Neural progenitor cell (in vitro differentiated cells): ENCODE results near the gene PSEN1. TPM values are rescaled to one million over a fixed set of nuclear protein-coding genes. Genes with fewer than 3 reads are reported as not detected.
A peak's percentile ranks its signal among the peaks of the same experiment; 100 is the strongest.

Experiments used
- DNase-seq: peaks from one replicate; pipeline ENCODE4 v3.0.0-alpha.2; 2016; ENCODE audit warnings: low spot score
- H2AFZ ChIP-seq: fragments of 200-600 bp; sonication (generic); replicated peaks from 2 replicates; pipeline ENCODE4 v1.6.1; 2016; ENCODE audit warnings: antibody characterized with exemption
- H3F3A ChIP-seq: fragments of 200-600 bp; sonication (generic); 2 replicates; pipeline ENCODE4 v1.6.1; 2016; ENCODE audit warnings: antibody characterized with exemption, low read depth
- H3K27ac ChIP-seq: fragments of 200-600 bp; sonication (generic); 2 replicates; pipeline ENCODE4 v1.5.1; 2016; ENCODE audit warnings: mild to moderate bottlenecking
- H3K27me3 ChIP-seq: fragments of 200-600 bp; sonication (generic); 2 replicates; pipeline ENCODE4 v1.6.1; 2016; ENCODE audit warnings: mild to moderate bottlenecking, moderate library complexity
- H3K36me3 ChIP-seq: fragments of 200-600 bp; sonication (generic); 2 replicates; pipeline ENCODE4 v1.5.1; 2016
- H3K4me1 ChIP-seq: fragments of 200-600 bp; sonication (generic); 2 replicates; pipeline ENCODE4 v1.6.1; 2016; ENCODE audit warnings: mixed run types
- H3K4me2 ChIP-seq: fragments of 200-600 bp; sonication (generic); 2 replicates; pipeline ENCODE4 v1.6.1; 2016
- H3K4me3 ChIP-seq: fragments of 200-600 bp; sonication (generic); 2 replicates; pipeline ENCODE4 v1.5.1; 2016
- H3K79me2 ChIP-seq: fragments of 200-600 bp; sonication (generic); 2 replicates; pipeline ENCODE4 v1.6.1; 2016; ENCODE audit warnings: low read depth
- H3K9ac ChIP-seq: fragments of 200-600 bp; sonication (generic); 2 replicates; pipeline ENCODE4 v1.6.1; 2016
- H3K9me3 ChIP-seq: fragments of 200-600 bp; sonication (generic); 2 replicates; pipeline ENCODE4 v1.5.1; 2016; ENCODE audit warnings: low read depth
- H4K20me1 ChIP-seq: fragments of 200-600 bp; sonication (generic); 2 replicates; pipeline ENCODE4 v1.6.1; 2016; ENCODE audit warnings: low read depth
- H3K27ac Mint-ChIP-seq: 3 replicates; pipeline ENCODE4 v1.8.0; 2021; ENCODE audit warnings: mixed read lengths
- H3K27me3 Mint-ChIP-seq: 2 replicates; pipeline ENCODE4 v1.8.0; 2022; ENCODE audit warnings: low read depth, mild to moderate bottlenecking, inconsistent platforms, moderate library complexity, mixed read lengths; ENCODE audit not compliant: insufficient read depth
- H3K36me3 Mint-ChIP-seq: 3 replicates; pipeline ENCODE4 v1.8.0; 2021; ENCODE audit warnings: mixed read lengths
- H3K4me1 Mint-ChIP-seq: 3 replicates; pipeline ENCODE4 v1.8.0; 2021; ENCODE audit warnings: mixed read lengths
- H3K4me3 Mint-ChIP-seq: 3 replicates; pipeline ENCODE4 v1.8.0; 2021; ENCODE audit warnings: mild to moderate bottlenecking, moderate library complexity, mixed read lengths
- H3K9me3 Mint-ChIP-seq: 3 replicates; pipeline ENCODE4 v1.8.0; 2020; ENCODE audit warnings: mixed read lengths
- CTCF ChIP-seq: fragments of 200-600 bp; sonication (generic); IDR thresholded peaks from 2 replicates; pipeline ENCODE4 v1.5.1; 2017; ENCODE audit warnings: antibody characterized with exemption, mild to moderate bottlenecking
- EZH2 ChIP-seq: fragments of 200-600 bp; sonication (generic); IDR thresholded peaks from 2 replicates; pipeline ENCODE4 v1.6.1; 2017; ENCODE audit warnings: antibody characterized with exemption, mild to moderate bottlenecking, moderate library complexity
- EZH2phosphoT487 ChIP-seq: fragments of 200-600 bp; sonication (generic); IDR thresholded peaks from 2 replicates; pipeline ENCODE4 v1.6.1; 2017; ENCODE audit warnings: antibody characterized with exemption
- total RNA-seq: library from RNA; depleted of rRNA; stranded (reverse); fragments of >200 nt; gene quantifications from 2 replicates; pipeline ENCODE4 v1.2.3, GENCODE V29; 2015; ENCODE audit warnings: low replicate concordance

The PSEN1 gene
- total RNA-seq, 1 donor from 2014 or later = 80.5 TPM

DNA sequence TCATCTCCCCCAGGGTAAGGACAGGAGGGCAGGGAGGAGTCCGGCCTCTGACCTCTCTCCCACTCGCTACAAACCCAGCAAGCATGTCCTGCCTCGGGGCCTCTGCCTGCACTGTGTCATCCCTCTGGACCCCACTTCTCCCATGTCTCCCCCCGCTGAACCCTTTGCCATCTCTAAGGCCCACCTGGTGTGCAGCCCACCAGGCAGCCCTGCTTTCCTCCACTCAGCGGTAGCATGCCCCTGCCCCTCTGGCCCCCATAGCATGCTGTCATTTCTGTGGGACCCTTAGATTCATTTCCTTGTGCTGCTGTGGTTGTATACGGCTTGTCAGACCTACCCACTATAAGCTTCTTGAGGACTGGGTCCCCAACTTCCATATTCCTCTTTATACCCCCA, 118.7 kb downstream of the PSEN1 start:
- Histone ChIP-seq H2AFZ (no peak overlapping the region), H3F3A (no peaks in the 10 kb centered on the region), H3K4me1 (no peaks in the 10 kb centered on the region), H3K4me2 (no peak overlapping the region), H3K79me2 (no peaks in the 10 kb centered on the region), H3K9ac (no peak overlapping the region), H3K9me3 (no peaks in the 10 kb centered on the region), H3K27ac (no peak overlapping the region), H3K36me3 (no peaks in the 10 kb centered on the region), H3K27me3 (no peaks in the 10 kb centered on the region), H4K20me1 (no peaks in the 10 kb centered on the region), H3K4me3 (no peak overlapping the region)
- H3K4me1 Mint-ChIP-seq = peaks cover 5% of the 10 kb centered on the region
- DNase-seq = no peak
- H3K4me3 Mint-ChIP-seq = peak overlapping the region; percentile 2
- no peaks in the 10 kb centered on the region for H3K27me3 Mint-ChIP-seq
- no peaks in the 10 kb centered on the region for H3K9me3 Mint-ChIP-seq
- H3K36me3 Mint-ChIP-seq = no peaks in the 10 kb centered on the region
- peak overlapping the region; percentile 93 for H3K27ac Mint-ChIP-seq
- TF ChIP-seq EZH2phosphoT487 (no peak), EZH2 (no peak), CTCF (no peak)

GRCh38 chr14:73255693-73256225, 119.5 kb downstream of the PSEN1 start:
- no peak for DNase-seq
- no peak for TF ChIP-seq CTCF
- Mint-ChIP-seq H3K27me3 (no peaks in the 10 kb centered on the region), H3K36me3 (no peaks in the 10 kb centered on the region), H3K4me3 (no peak overlapping the region), H3K9me3 (no peaks in the 10 kb centered on the region), H3K27ac (no peak overlapping the region), H3K4me1 (peaks cover 5% of the 10 kb centered on the region)
- no peak overlapping the region for H3K9ac ChIP-seq
- H3K36me3 ChIP-seq = no peaks in the 10 kb centered on the region
- H3K4me3 ChIP-seq = no peak overlapping the region
- no peak overlapping the region for H3K27ac ChIP-seq
- H3K4me2 ChIP-seq = no peak overlapping the region
- H3K27me3 ChIP-seq = no peaks in the 10 kb centered on the region
- no peaks in the 10 kb centered on the region for H3F3A ChIP-seq
- H3K4me1 ChIP-seq = no peaks in the 10 kb centered on the region
- no peaks in the 10 kb centered on the region for H4K20me1 ChIP-seq
- H3K79me2 ChIP-seq = no peaks in the 10 kb centered on the region
- no peaks in the 10 kb centered on the region for H3K9me3 ChIP-seq
- no peak overlapping the region for H2AFZ ChIP-seq

DNA sequence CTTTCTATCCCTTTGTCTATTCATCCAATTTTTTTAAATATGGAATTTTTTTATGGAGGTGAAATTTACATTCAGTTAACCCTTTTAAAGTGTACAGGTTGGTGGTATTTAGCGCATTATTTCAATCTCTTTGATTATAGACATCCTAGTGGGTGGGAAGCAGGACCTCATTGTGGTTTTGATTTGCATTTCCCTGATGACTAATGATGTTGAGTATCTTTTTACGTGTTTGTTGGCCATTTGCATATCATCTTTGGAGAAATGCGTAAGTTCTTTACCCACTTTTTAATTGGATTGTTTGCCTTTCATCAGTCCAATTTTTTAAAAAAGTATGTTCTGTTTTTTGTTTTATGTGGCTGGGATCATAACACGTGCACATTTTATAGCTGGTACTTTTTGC, 121.8 kb downstream of the PSEN1 start:
- H3K4me1 ChIP-seq = no peaks in the 10 kb centered on the region
- Mint-ChIP-seq H3K27ac (no peak overlapping the region), H3K36me3 (no peaks in the 10 kb centered on the region), H3K27me3 (no peaks in the 10 kb centered on the region), H3K4me3 (no peak overlapping the region), H3K4me1 (peaks cover 8% of the 10 kb centered on the region), H3K9me3 (no peaks in the 10 kb centered on the region)
- DNase-seq = no peak
- H3K9ac ChIP-seq = no peak overlapping the region
- H3K4me2 ChIP-seq = no peak overlapping the region
- no peaks in the 10 kb centered on the region for H3K27me3 ChIP-seq
- TF ChIP-seq EZH2 = no peak
- TF ChIP-seq CTCF = no peak
- TF ChIP-seq EZH2phosphoT487 = no peak
- H3K79me2 ChIP-seq = no peaks in the 10 kb centered on the region
- H3K4me3 ChIP-seq = no peak overlapping the region
- H3K9me3 ChIP-seq = no peaks in the 10 kb centered on the region
- no peaks in the 10 kb centered on the region for H3K36me3 ChIP-seq
- no peaks in the 10 kb centered on the region for H3F3A ChIP-seq
- no peaks in the 10 kb centered on the region for H4K20me1 ChIP-seq
- no peak overlapping the region for H2AFZ ChIP-seq
- no peak overlapping the region for H3K27ac ChIP-seq
